Coronary artery (tissue), 2 donors: Measurements from ENCODE around the gene ADGRL1.

Experiments
- DNase-seq: peaks from one replicate; pipeline ENCODE4 v3.0.0-alpha.2; 2017; ENCODE audit warnings: low spot score
- H3K27ac ChIP-seq, 2 donors: fragments of 200-600 bp; sonication (generic); one replicate each; pipeline ENCODE4 v1.5.1; 2016 to 2019
- H3K4me3 ChIP-seq: fragments of 200-600 bp; sonication (generic); 2 replicates; pipeline ENCODE4 v1.5.1; 2016; ENCODE audit warnings: mild to moderate bottlenecking, moderate library complexity
- TF ChIP-seq, protein P1 (sequence below): fragments of 200-600 bp; sonication (generic); IDR thresholded peaks from one replicate; pipeline ENCODE4 v1.5.1; 2019; ENCODE audit warnings: antibody characterized with exemption

ADGRL1 gene

GRCh38 chr19:14117668-14118164 is 88.3 kb downstream of the ADGRL1 start, which contains the start of gene PRKACA:
Gene PRKACA, minus strand, starts transcription at chr19:14117762. Its CDS starts 215 bp downstream, at chr19:14117547.
- DNase-seq = peak; percentile 100
- TF ChIP-seq, protein P1, sequence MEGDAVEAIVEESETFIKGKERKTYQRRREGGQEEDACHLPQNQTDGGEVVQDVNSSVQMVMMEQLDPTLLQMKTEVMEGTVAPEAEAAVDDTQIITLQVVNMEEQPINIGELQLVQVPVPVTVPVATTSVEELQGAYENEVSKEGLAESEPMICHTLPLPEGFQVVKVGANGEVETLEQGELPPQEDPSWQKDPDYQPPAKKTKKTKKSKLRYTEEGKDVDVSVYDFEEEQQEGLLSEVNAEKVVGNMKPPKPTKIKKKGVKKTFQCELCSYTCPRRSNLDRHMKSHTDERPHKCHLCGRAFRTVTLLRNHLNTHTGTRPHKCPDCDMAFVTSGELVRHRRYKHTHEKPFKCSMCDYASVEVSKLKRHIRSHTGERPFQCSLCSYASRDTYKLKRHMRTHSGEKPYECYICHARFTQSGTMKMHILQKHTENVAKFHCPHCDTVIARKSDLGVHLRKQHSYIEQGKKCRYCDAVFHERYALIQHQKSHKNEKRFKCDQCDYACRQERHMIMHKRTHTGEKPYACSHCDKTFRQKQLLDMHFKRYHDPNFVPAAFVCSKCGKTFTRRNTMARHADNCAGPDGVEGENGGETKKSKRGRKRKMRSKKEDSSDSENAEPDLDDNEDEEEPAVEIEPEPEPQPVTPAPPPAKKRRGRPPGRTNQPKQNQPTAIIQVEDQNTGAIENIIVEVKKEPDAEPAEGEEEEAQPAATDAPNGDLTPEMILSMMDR = no peak
- H3K27ac ChIP-seq = peak within 1 kb of the TSS; percentile 93 to 100
- peak within 1 kb of the TSS; percentile 98 for H3K4me3 ChIP-seq

DNA sequence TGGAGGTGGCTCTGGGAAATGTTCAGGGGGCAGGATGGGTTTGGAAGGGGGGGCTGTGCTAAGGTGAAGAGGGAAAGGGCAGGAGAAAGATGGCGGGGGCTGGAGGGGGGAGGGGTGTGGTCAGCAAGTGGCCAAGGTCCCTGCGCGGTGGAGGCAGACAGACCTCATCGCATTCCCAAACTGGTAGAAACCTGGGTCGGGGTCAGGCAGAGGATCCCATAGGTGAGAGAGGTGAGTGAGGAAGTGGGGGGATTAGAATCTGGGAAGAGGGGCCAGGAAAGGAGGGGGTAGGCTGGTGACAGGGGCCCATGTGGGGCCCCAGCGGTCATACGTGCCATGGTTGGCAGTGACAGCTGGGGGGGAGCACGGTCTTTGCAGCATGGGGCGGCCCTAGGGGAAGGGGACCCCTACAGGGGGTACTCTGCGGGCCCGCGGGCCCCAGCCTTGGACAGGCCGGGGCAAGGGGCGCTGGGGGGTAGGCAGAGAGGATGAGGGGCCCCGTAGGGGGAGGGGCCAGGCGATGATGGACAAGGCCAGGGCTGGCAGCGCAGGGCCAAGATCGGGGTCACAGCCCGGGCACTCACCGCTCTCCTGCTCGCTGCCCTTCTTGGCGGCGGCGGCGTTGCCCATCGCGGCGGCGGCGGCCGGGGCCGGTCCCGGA is 88.9 kb downstream of the ADGRL1 start:
- peak overlapping the region; percentile 98 for H3K4me3 ChIP-seq
- H3K27ac ChIP-seq = peak overlapping the region; percentile 85 to 100
- no peak for DNase-seq
- TF ChIP-seq, protein P1 = no peak

- TF ChIP-seq, protein P1 = no peak
- no peak for DNase-seq
- H3K27ac ChIP-seq = peak overlapping the region; percentile 85 to 100
- peak overlapping the region; percentile 98 for H3K4me3 ChIP-seq
These were observed 89.4 kb downstream of the ADGRL1 start for GRCh38 chr19:14116525-14116917.

DNA sequence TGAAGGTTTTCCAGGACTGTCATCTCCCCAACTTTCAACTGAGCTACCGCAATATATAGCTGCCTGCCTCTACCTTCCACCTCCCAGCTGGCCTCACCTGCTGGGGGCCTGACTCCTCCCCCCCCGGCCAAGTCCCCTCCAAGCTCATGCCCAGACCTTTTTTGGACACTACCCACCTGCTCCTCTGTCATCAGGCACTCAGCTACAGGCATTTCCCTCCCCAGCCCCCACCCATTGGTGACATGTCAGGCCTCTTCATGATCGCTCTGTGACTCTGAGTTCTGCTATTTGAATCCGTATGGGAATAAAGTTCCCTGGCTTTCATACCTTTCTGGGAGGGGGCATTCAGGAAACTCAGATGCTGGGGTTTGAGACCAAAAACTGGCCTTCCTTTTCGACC is 90.2 kb downstream of the ADGRL1 start:
- H3K4me3 ChIP-seq = peak overlapping the region; percentile 98
- H3K27ac ChIP-seq = peak overlapping the region; percentile 85 to 100
- TF ChIP-seq, protein P1 = no peak
- no peak for DNase-seq

DNA sequence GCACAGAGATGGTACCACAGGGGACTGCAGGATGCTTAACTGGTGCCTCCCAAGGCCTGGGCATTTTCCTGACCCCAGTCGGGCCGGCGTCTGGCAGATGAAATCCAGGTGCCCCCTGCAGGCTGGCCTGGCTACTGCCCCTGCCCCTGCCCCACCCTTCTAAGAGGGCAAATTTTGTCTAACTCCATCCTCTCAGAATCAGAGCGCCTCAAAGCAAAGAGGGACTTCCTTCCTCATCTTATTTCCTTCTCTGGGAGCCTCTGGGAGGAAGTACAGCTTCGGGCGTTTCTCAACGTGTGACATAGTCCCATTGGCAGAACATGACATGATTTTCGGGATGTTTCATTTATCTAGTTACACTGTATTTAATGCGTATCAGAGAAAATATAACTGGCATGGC is 91.1 kb downstream of the ADGRL1 start:
- Histone ChIP-seq H3K4me3 (no peak overlapping the region), H3K27ac (peak overlapping the region; percentile 23 to 100)
- TF ChIP-seq, protein P1 = no peak
- no peak for DNase-seq

- H3K4me3 ChIP-seq = no peak overlapping the region
- TF ChIP-seq, protein P1 = no peak
- DNase-seq = no peak
- H3K27ac ChIP-seq = peak overlapping the region; percentile 23 to 100
These were observed 91.5 kb downstream of the ADGRL1 start for GRCh38 chr19:14114439-14114838.
